ENCODE measurements around the gene STX4. TPM values are rescaled to one million over a fixed set of nuclear protein-coding genes. Genes with fewer than 3 reads are reported as not detected.

The STX4 gene
- total RNA-seq, 4 donors from 2014 or later, result 50.8 to 163 (median 79.7) TPM

- intact Hi-C loops (cut with DNase I; ENCODE audit: low total_unique reads) (loop anchor here (5.0 kb wide), 1 partner anchor 153 kb away; no protein-coding TSS in a partner anchor), in situ Hi-C loops (cut with MboI; ENCODE audit: low pct_ligation_motif_present in 1 of 4, low pct_unique_long_range_greater_than_20kb in 1 of 4, low sequenced_read_pairs in 3 of 4) (loop anchor here (10.0 to 25.0 kb wide), 7 partner anchors 105 to 875 kb away; partner anchors contain the start of genes ZNF843 (in 3 of the 4), COX6A2 (in 2 of the 4), ZNF267 (in 2 of the 4) and ARMC5 (in 1 of the 4))
- no peaks in the 10 kb centered on the region for H3K9me3 ChIP-seq
- no peaks in the 10 kb centered on the region for H3K36me3 ChIP-seq
- peaks cover 9 to 12% (median 10%) of the 10 kb centered on the region in 4 donors for H3K4me1 ChIP-seq
- 79 to 81% methylated on average over 11 to 23 of the region's 23 CpGs for WGBS, 2 donors (ENCODE audit: low coverage in 1 of 2)
- H3K27me3 ChIP-seq, result no peaks in the 10 kb centered on the region
- DNase-seq, result no peak
- H3K27ac ChIP-seq, result no peak overlapping the region
- TF ChIP-seq EP300 (IDR thresholded peaks at IDR 0.05; ENCODE audit: low read depth) (no peak), POLR2AphosphoS5 (IDR thresholded peaks at IDR 0.05) (no peak), POLR2A (IDR thresholded peaks at IDR 0.05) (no peak)
- TF ChIP-seq, protein P1, sequence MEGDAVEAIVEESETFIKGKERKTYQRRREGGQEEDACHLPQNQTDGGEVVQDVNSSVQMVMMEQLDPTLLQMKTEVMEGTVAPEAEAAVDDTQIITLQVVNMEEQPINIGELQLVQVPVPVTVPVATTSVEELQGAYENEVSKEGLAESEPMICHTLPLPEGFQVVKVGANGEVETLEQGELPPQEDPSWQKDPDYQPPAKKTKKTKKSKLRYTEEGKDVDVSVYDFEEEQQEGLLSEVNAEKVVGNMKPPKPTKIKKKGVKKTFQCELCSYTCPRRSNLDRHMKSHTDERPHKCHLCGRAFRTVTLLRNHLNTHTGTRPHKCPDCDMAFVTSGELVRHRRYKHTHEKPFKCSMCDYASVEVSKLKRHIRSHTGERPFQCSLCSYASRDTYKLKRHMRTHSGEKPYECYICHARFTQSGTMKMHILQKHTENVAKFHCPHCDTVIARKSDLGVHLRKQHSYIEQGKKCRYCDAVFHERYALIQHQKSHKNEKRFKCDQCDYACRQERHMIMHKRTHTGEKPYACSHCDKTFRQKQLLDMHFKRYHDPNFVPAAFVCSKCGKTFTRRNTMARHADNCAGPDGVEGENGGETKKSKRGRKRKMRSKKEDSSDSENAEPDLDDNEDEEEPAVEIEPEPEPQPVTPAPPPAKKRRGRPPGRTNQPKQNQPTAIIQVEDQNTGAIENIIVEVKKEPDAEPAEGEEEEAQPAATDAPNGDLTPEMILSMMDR (IDR thresholded peaks at IDR 0.05), result no peak
- no peak overlapping the region for H3K4me3 ChIP-seq
Observed at GRCh38 chr16:30989469-30990047, 43.8 kb upstream of the STX4 start.

DNA sequence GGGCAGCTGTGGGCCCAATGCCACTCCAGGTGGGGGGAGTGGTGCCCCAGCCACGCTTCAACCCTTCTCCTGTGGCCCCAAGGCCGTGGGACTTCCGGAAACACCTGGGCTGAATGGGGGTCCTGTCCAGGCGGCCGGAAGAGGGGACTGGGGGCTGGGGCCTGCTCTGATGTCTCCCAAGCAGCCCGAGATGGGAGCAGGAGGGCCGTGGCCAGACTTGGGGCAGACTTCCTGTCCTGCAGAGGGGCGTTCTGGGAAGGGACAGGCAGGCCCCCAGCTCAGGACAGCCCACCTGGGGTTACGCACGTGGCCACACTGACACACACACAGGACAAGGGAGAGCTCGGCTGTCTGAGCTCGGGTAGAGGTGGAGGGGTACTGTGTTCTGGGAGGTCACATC is 43.3 kb upstream of the STX4 start:
- DNase-seq, result no peak
- no peak overlapping the region for H3K4me3 ChIP-seq
- 70% methylated on average over 8 of the region's 12 CpGs; no CpG with 5 or more reads in 1 of the 2 donors for WGBS, 2 donors (ENCODE audit: low coverage in 1 of 2)
- TF ChIP-seq EP300 (IDR thresholded peaks at IDR 0.05; ENCODE audit: low read depth) (no peak), POLR2A (IDR thresholded peaks at IDR 0.05) (no peak), POLR2AphosphoS5 (IDR thresholded peaks at IDR 0.05) (no peak)
- TF ChIP-seq, protein P1 (IDR thresholded peaks at IDR 0.05), result no peak
- H3K27ac ChIP-seq, result no peak overlapping the region
- in situ Hi-C loops (cut with MboI; ENCODE audit: low pct_ligation_motif_present in 1 of 4, low pct_unique_long_range_greater_than_20kb in 1 of 4, low sequenced_read_pairs in 3 of 4) (loop anchor here (10.0 to 25.0 kb wide), 5 partner anchors 172 to 872 kb away; partner anchors contain the start of genes ZNF843 (in 3 of the 4), COX6A2 (in 2 of the 4), ZNF267 (in 2 of the 4) and ARMC5 (in 1 of the 4)), intact Hi-C loops (cut with DNase I; ENCODE audit: low total_unique reads) (no loop called here)
- no peaks in the 10 kb centered on the region for H3K27me3 ChIP-seq
- H3K9me3 ChIP-seq, result no peaks in the 10 kb centered on the region
- no peaks in the 10 kb centered on the region for H3K36me3 ChIP-seq
- H3K4me1 ChIP-seq, result peaks cover 9 to 12% (median 9%) of the 10 kb centered on the region in 4 donors

DNA sequence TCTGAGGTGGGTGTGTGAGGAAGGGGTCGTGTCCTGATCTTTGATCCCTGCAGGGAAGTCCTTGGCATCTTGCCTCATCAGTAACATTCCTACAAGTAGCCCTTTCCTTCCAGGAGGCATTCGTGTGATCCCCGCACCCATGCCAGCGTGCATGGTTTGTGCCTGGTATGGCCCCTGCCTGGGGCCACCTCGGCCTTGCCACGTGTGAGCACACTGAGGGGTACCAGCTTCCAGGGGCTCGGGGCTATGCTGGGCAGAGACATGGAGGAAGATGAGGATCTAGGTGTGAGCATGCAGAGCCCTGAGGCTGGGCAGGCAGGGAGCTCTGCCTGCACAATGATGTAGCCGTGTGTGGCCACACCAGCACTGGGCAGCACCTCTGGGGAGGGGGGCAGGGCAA is 42.3 kb upstream of the STX4 start:
- Histone ChIP-seq H3K4me1 (peaks cover 0 to 4% (median under 1%) of the 10 kb centered on the region in 4 donors), H3K27ac (no peak overlapping the region), H3K36me3 (no peaks in the 10 kb centered on the region), H3K4me3 (no peak overlapping the region), H3K27me3 (no peaks in the 10 kb centered on the region), H3K9me3 (no peaks in the 10 kb centered on the region)
- intact Hi-C loops (cut with DNase I; ENCODE audit: low total_unique reads), result no loop called here
- no peak for DNase-seq
- TF ChIP-seq POLR2A (IDR thresholded peaks at IDR 0.05) (no peak), POLR2AphosphoS5 (IDR thresholded peaks at IDR 0.05) (no peak), EP300 (IDR thresholded peaks at IDR 0.05; ENCODE audit: low read depth) (no peak)
- TF ChIP-seq, protein P1 (IDR thresholded peaks at IDR 0.05), result no peak
- 92% methylated on average over 8 of the region's 8 CpGs; no CpG with 5 or more reads in 1 of the 2 donors for WGBS, 2 donors (ENCODE audit: low coverage in 1 of 2)
- in situ Hi-C loops (cut with MboI; ENCODE audit: low pct_ligation_motif_present in 1 of 4, low pct_unique_long_range_greater_than_20kb in 1 of 4, low sequenced_read_pairs in 3 of 4), result loop anchor here (10.0 to 25.0 kb wide), 5 partner anchors 171 to 871 kb away; partner anchors contain the start of genes ZNF843 (in 3 of the 4), COX6A2 (in 2 of the 4), ZNF267 (in 2 of the 4) and ARMC5 (in 1 of the 4)

GRCh38 chr16:30992276-30992780 is 41.0 kb upstream of the STX4 start:
- Histone ChIP-seq H3K36me3 (no peaks in the 10 kb centered on the region), H3K9me3 (no peaks in the 10 kb centered on the region), H3K4me1 (peaks cover 1 to 13% (median 8%) of the 10 kb centered on the region in 4 donors), H3K4me3 (no peak overlapping the region), H3K27ac (no peak overlapping the region), H3K27me3 (no peaks in the 10 kb centered on the region)
- in situ Hi-C loops (cut with MboI; ENCODE audit: low pct_ligation_motif_present in 1 of 4, low pct_unique_long_range_greater_than_20kb in 1 of 4, low sequenced_read_pairs in 3 of 4), result loop anchor here (10.0 to 25.0 kb wide), 5 partner anchors 170 to 870 kb away; partner anchors contain the start of genes ZNF843 (in 3 of the 4), COX6A2 (in 2 of the 4), ZNF267 (in 2 of the 4) and ARMC5 (in 1 of the 4)
- TF ChIP-seq POLR2A (IDR thresholded peaks at IDR 0.05), result no peak
- TF ChIP-seq, protein P1 (IDR thresholded peaks at IDR 0.05), result no peak
- WGBS, 2 donors (ENCODE audit: low coverage in 1 of 2), result 89% methylated on average over 21 of the region's 21 CpGs; no CpG with 5 or more reads in 1 of the 2 donors
- intact Hi-C loops (cut with DNase I; ENCODE audit: low total_unique reads), result no loop called here
- DNase-seq, result no peak
